Inflammatory macrophage (primary cell): ENCODE measurements around the gene TSPAN19.

Experiments used
- DNase-seq, 2 donors: peaks; one replicate each; pipeline ENCODE4 v3.0.0-alpha.2; 2020 to 2022

The TSPAN19 gene

DNA sequence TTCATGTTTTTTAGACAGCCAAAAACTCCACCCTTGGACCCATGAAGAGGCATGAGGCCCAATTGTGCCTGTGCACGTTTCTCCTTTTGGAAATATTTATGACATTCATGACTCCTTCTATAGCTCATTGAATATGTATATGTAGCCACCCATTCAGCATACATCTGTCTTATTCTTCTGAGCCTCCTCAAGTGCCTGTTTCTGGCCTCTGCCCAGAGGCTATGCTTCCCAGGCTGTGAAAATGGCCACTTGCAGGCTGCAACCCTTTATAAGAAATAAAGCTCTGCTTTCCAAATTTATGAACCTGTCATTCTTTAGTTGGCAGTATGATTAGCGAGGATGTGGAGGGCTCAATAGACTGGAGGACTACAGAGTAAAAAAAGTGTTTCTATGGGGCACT is 35.3 kb downstream of the TSPAN19 start:
- no peak for DNase-seq

DNA sequence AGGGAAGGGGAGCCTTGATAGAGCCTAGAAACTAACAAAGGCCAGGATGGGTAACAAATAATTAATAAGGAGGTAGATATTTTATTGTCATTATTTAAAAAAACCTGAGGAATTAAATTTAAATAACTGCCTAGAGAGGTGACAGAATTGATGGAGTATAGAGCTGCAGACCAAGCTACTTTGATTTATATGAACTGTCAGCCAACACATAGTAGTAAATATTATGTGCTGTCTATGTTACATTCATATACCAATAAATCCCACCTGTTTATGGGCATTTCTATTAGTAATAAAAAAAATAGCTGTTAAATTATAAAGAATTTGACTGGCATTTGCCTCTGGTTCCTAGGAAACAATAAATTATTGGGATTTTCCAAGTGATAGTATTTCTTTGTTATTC is 37.7 kb downstream of the TSPAN19 start:
- no peak for DNase-seq

DNA sequence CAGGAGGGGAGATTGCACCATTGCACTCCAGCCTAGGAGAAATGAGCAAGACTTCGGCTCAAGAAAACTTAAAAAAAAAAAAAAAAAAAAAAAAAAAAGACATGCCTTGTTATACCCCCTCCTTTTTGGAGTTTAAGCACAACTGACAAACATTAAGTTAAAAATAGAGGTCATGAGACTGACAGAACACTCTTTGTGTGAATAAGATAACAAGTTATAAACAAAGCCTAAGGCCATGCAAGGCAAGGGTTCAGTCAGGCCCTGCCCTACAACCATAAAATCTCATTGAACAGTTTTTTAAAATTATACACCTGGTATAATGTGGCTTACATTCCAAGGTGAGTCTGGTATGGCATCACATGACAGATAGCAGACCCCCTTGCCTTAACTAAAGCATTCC is 39.3 kb downstream of the TSPAN19 start:
- DNase-seq: no peak

GRCh38 chr12:84995641-84996040 is 40.4 kb downstream of the TSPAN19 start:
- no peak for DNase-seq

- DNase-seq: no peak
Observed at GRCh38 chr12:84994426-84994825, 41.7 kb downstream of the TSPAN19 start.

- DNase-seq: no peak
Observed at GRCh38 chr12:84986586-84986985, 49.5 kb downstream of the TSPAN19 start.

- DNase-seq: no peak
Observed at GRCh38 chr12:84986117-84986516, 50.0 kb downstream of the TSPAN19 start.

DNA sequence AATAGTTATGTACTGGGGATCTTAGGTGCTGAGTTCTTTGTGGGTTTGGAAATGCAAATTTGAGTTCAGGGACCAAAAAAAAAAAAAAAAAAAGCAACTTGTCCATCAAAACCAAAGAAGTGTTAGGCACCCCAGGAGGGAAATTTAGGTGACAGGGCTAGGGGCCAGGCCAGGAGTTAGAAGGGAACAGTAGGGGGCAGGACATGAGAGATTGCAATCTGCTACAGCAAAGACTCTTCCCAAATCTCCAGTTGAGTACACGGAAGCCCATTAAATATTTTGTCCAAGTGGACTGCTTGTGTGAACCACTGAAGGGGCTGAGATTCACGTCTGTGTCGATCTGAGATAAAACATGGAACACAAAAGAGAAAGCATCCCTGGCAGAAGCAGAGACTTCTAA is 52.8 kb downstream of the TSPAN19 start:
- DNase-seq: no peak

DNA sequence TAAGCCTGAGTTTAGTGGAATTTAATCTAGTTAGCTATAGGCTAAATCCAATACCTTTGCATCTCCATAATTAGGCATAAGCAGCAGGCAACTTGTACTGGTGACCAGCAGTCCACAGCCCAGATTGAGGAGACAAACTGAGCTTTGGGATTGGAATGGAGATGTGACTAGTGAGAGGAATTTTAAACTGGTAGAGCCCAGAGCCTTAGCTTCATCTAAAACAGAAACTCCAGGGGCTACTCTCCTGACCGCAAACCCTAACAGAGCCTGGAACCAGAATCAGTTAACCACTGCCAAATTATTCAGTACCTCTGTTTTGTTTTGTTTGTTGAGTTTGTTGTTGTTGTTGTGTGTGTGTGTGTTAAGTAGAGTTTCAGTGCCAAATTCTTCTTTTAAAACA is 53.2 kb downstream of the TSPAN19 start:
- no peak for DNase-seq

DNA sequence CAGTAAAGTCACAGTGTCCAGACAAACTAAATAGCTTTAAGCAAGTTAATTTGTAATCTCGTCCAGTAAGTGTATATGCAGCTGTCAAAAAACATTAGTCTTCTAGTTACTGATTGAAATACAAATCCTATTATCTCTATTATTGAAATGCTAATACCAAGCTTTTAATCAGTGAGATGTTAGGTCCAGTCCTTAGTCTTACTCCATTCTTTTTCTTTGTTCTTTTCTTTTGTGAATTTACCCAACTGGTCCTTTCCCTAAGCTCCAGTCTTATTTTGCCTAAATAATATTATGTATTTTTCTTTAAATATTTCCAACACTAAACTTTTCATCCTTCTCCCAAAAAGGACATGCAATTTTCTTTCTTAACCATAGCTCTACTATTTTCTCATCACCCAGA is 57.2 kb downstream of the TSPAN19 start:
- no peak for DNase-seq

DNA sequence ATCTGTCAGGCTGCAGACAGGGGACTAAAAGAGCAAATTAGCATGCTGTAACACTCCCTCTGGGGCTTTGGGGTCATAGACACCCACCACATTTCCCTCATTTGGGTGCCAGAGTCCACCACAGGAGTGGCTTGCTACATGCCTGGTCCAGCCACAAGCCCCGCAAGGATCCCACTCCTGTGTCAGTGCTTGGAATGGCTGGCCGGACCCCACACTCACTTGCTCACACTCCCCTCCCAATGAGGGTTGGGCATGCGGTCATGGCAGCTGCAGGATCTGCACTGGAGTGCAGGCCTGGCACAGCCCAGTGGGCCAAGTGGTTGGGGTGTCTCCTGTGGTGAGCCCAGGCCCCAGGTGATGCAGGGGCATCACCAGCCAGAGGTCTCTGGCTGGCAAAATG is 59.9 kb downstream of the TSPAN19 start:
- DNase-seq: no peak

GRCh38 chr12:84974155-84974815 is 61.8 kb downstream of the TSPAN19 start:
- no peak for DNase-seq

DNA sequence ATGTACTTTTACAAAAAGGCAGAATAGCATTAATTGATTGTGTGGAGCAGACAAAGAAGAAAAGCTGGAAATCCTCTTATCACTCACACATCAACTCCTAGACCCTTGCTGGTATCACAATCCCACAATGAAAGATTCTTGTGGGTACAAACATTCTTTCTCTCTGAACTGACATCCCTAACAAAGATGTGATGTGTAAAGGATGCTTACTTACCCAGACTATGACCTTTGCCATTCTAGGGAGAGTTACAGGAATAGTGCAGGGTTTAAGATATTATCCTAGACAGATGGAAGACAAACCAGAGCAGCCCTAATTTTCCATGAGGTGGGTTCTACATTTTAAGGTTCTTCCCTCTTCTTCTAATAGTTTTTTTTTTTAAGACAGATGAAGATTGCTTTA is 63.1 kb downstream of the TSPAN19 start:
- no peak for DNase-seq

DNA sequence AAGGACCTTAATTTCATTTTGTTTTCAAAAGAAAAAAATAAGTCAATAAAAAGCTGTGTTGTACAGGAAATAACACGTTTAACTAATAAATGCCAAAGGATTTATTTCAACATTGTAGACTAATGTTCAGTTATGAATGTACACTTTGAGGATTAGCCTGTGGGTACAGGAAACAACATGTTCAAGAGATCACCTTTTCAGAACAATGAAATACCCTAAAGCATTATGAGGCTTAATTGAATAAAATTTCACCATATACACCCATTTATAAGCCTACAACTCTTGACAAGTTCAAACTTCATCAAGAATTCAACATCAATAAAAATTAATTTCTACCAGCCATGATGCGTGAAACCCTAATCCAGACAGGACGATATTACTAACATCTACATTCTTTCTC is 66.9 kb downstream of the TSPAN19 start:
- DNase-seq: no peak
